PC-9 (cell line): ENCODE measurements around the gene SYNM.

Experiments
- EZH2 ChIP-seq: fragments of 200-600 bp; sonication (generic); IDR thresholded peaks from 2 replicates; pipeline ENCODE4 v1.8.0; 2017; ENCODE audit warnings: antibody characterized with exemption, low read depth
- TF ChIP-seq, protein P1 (sequence below): fragments of 200-600 bp; sonication (generic); conservative IDR thresholded peaks from 2 replicates; pipeline ENCODE4 v1.6.1; 2017; ENCODE audit warnings: mixed run types, antibody characterized with exemption, mild to moderate bottlenecking, moderate library complexity

GRCh38 chr15:99076109-99076508 lies 28.8 kb upstream of the SYNM start:
- TF ChIP-seq, protein P1, sequence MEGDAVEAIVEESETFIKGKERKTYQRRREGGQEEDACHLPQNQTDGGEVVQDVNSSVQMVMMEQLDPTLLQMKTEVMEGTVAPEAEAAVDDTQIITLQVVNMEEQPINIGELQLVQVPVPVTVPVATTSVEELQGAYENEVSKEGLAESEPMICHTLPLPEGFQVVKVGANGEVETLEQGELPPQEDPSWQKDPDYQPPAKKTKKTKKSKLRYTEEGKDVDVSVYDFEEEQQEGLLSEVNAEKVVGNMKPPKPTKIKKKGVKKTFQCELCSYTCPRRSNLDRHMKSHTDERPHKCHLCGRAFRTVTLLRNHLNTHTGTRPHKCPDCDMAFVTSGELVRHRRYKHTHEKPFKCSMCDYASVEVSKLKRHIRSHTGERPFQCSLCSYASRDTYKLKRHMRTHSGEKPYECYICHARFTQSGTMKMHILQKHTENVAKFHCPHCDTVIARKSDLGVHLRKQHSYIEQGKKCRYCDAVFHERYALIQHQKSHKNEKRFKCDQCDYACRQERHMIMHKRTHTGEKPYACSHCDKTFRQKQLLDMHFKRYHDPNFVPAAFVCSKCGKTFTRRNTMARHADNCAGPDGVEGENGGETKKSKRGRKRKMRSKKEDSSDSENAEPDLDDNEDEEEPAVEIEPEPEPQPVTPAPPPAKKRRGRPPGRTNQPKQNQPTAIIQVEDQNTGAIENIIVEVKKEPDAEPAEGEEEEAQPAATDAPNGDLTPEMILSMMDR, result no peak
- no peak for TF ChIP-seq EZH2
